SIG-M5 treated with dmso at 0.1 percent for 504 hours (cell line): ENCODE data around the gene NME9.

ENCODE experiments used
- DNase-seq: peaks from one replicate; lab custom pipeline; 2025; ENCODE audit not compliant: unreplicated experiment; lab: John Stamatoyannopoulos, UW

The NME9 gene

DNA sequence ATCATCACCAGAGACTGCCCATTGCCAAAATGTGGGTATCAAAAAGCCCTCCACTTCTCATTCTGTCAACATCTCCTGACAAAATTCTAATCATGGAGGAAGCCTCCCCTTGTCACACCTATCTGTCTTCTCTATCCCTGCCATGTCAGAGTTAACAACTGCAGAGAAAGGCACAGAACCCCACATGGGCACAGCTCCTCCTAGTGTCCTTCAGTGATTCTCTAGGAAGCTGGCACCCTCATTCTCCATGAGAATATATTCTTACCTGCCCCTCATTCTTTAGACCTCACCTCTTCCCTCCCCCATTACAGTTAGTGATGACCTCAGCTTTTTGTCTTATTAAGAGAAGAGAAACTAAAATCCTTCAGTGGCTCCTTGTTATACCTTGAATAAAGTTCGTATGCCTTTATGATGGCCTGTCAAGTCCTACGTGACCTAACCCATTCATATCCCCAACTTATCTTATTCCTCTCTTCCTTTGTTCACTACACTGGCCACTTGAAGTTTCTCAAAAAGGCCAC lies 44.6 kb downstream of the NME9 start:
- no peak for DNase-seq

DNA sequence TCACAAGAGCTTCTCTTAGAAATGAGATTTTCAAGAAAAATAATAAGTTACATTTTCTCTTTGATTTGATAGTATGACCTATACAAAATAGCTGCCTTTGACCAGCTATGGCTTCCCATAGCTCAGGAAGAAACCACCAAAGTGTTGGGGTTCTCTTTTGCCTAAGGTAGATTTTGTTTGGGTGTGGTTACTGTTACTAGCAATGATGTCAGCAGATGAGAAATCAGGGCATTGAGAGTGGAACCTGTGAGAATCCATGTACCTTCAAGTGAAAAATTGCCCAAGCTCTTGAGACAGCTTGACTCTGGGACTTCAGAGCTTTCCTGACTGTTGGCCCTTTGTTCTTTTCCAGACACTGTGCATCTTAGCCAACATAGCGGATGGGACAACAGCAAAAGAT lies 45.6 kb downstream of the NME9 start:
- no peak for DNase-seq

DNA sequence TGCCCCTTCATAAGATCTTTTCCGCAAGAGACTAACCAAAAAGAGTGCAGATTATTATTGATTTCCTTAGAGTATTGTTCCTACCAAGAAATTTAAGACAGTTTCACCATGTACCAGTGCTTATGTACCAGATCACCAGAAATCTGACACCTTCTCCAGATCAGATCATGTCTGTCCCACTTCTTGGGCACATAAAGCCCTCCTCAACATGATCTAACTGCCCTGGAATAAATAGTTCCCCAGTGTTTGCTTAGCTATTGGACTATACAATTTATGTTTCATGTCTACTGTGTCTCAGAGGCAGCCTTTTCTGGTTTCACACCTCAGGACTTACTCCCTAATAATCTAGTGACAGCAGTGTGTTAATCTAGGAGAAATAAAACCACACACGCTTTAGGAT lies 46.8 kb downstream of the NME9 start:
- DNase-seq, result no peak

DNA sequence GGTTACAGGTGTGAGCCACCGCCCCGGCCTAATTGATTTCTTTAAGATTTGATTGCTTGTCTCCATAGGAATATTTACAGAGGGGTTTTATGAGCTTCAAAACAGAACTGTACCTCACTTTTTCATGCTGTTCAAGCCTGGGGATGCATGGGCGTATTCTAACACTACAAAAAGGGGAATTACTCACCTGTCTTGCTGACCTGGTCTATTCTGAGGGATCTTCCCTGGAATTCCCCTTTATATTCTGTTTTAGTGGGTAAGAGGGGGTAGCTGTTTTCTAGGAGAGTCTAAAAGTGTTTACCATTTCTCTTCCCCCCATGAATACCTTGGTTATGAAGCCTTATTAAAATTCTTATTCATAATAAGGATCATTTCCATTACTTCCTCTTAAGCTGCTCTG lies 48.1 kb downstream of the NME9 start:
- no peak for DNase-seq

DNA sequence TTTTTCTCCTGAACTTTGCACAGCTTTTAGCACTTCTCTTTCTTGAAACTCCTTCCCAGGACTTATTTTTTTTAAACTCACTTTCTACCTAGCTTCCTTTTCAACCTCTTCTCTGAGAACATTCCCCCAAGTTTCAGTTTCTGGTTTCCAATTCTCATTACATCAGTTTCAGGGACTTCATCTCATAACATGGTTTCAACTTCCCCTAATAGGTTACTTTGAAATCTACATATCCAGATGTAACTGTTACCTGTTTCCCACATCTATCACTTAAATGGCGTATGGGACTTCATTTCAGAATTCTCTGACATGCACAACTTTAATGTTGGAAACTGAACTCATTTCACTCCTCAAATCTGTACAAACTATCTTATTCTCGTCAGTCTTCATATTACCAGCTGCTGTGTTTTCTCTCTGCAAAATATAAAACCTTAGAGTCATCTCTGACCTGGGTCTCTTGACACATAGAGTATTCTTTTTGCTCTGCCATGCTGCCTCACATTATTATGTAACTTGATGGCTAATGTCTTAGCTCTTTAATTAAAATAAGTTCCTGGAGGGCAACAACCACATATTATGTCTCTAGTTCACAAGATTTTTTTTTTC lies 58.4 kb downstream of the NME9 start:
- peak; percentile 8 for DNase-seq

- DNase-seq, result no peak
Observed at GRCh38 chr3:138270245-138270644, 59.4 kb downstream of the NME9 start.

- no peak for DNase-seq
Observed at GRCh38 chr3:138267083-138267482, 62.6 kb downstream of the NME9 start.

- no peak for DNase-seq
Observed at GRCh38 chr3:138265745-138266144, 63.9 kb downstream of the NME9 start.

DNA sequence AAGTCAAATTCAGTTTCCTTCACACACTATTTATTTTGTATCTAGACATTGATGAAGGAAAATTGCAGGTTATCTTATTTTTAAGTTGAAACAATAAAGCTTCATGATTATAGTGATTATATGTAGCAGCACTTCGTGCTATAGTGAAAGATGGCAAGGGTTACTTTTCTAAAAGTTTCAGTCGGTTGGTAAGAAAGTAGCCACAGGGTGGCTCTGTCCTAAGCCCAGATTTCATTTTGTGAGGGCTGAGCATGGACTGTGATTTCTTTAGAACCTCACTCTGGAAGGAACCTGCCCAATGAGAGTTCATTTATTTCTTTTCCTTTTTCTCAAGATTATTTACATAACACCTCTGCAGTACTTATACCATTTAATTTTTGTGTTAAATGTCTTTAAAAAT lies 66.5 kb downstream of the NME9 start:
- no peak for DNase-seq

- no peak for DNase-seq
Observed at GRCh38 chr3:138260611-138261010, 69.0 kb downstream of the NME9 start.

DNA sequence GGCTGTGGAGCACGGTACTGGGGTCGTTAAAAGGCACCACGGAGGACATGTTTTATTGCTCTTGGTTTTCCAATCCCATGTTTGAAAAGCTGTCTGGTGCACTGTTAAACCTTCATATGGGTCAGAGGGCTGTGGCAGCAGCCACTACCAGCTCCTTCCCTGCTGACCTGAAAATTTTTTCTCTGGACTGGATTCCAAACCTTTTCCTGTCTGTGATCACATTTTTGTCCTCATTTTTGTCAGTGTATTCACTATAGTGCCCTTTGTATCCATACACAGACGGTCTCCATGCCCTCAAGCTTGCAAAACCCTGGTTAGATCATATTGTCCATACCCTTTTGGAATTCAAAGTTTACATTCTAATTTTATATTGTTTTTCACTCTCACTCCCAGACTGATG lies 70.5 kb downstream of the NME9 start:
- DNase-seq, result no peak

GRCh38 chr3:138257986-138258385 lies 71.7 kb downstream of the NME9 start:
- DNase-seq, result no peak

- no peak for DNase-seq
Observed at GRCh38 chr3:138256022-138256421, 73.6 kb downstream of the NME9 start.

DNA sequence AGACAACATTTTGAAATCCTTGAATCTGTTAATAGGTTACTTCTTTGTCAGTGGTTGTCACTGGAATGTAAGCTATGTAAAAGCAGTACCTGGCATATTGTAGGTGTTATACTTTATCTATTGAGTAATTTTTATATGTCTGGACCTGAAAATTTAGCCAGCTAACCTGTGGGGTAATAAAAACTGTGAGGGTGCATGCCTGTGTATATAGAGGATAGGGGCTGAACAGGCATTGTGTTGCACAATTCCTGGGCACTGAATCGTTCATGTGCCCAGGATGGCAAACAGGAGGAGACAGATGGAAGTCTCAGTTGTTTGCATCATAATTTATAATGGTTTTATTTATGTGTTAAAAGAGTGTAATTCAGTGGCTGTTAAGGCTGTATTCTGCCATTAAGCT lies 75.4 kb downstream of the NME9 start:
- DNase-seq, result no peak

- DNase-seq, result no peak
Observed at GRCh38 chr3:138253609-138254008, 76.0 kb downstream of the NME9 start.
